Measurements from ENCODE around the gene GLIS2. TPM values are rescaled to one million over a fixed set of nuclear protein-coding genes. Genes with fewer than 3 reads are reported as not detected.

The GLIS2 gene
- total and polyA plus RNA-seq, 10 of the 15 experiments (the other 5 are each of a cell fraction or from before 2014, with no cell fraction given), result 0.03 to 0.64 (median 0.18) TPM; not detected in 4

GRCh38 chr16:4303973-4304372 lies 11.9 kb upstream of the GLIS2 start:
- POLR2A ChIA-PET, result interaction anchor here (0.6 to 0.7 kb wide), 2 partner anchors 174 kb away, joined by 3 to 5 read pairs; no protein-coding TSS in a partner anchor
- no peak for DNase-seq (ENCODE audit: low read depth, low spot score)
- no peak for FAIRE-seq
- intact Hi-C loops (cut with micrococcal nuclease; ENCODE audit: unreplicated experiment), result no loop called here
- CTCF ChIA-PET, result interaction anchor here (0.7 to 1.3 kb wide), 4 partner anchors 22 to 90 kb away, joined by 3 to 6 read pairs (median 3); no protein-coding TSS in a partner anchor
- RAD21 ChIA-PET (ENCODE audit: unreplicated experiment), result no interaction called here
- Histone ChIP-seq H3K9me3 (replicated peaks; ENCODE audit: control insufficient read depth, insufficient read depth, low read length) (no peaks in the 10 kb centered on the region), H3K4me3 (no peak overlapping the region), H3K27me3 (replicated peaks in 1 of 2; ENCODE audit: control insufficient read depth in 2 of 2, insufficient read depth in 2 of 2, low read length in 1 of 2) (no peaks in the 10 kb centered on the region), H4K20me1 (ENCODE audit: control insufficient read depth, insufficient read depth) (no peaks in the 10 kb centered on the region), H3K4me1 (ENCODE audit: control insufficient read depth, insufficient read depth, low read length) (peaks cover 13% of the 10 kb centered on the region), H2AFZ (ENCODE audit: control insufficient read depth, low read depth, low read length) (no peak overlapping the region), H3K4me2 (ENCODE audit: control insufficient read depth, insufficient read depth) (0 out of 2 replicates have a peak overlapping the region, but pooled peaks have one; percentile 33), H3K36me3 (ENCODE audit: control insufficient read depth in 2 of 2, insufficient read depth in 2 of 2, low read length in 1 of 2) (peaks cover 2 to 14% of the 10 kb centered on the region in 2 experiments; a peak in 2 of 4 replicates), H3K79me2 (ENCODE audit: control insufficient read depth, insufficient read depth, low read length) (peaks cover 24% of the 10 kb centered on the region), H3K9ac (ENCODE audit: control insufficient read depth, insufficient read depth, low read length) (no peak overlapping the region), H3K27ac (ENCODE audit: control insufficient read depth, insufficient read depth) (no peak overlapping the region)
- no peak for TF ChIP-seq HDGF (IDR thresholded peaks at IDR 0.05)
- no peak for TF ChIP-seq PAX8 (IDR thresholded peaks at IDR 0.05)
- TF ChIP-seq BRCA1 (IDR thresholded peaks at IDR 0.05; ENCODE audit: low read depth, low read length), result no peak
- no peak for TF ChIP-seq ZNF384 (IDR thresholded peaks at IDR 0.05; ENCODE audit: borderline replicate concordance, low read depth, low read length)
- no peak for TF ChIP-seq HCFC1 (IDR thresholded peaks at IDR 0.05; ENCODE audit: low read length)
- TF ChIP-seq PML (IDR thresholded peaks at IDR 0.05; ENCODE audit: low read length), result no peak
- no peak for TF ChIP-seq CEBPZ (IDR thresholded peaks at IDR 0.05; ENCODE audit: low read depth, low read length)
- TF ChIP-seq NFYB (IDR thresholded peaks at IDR 0.05; ENCODE audit: insufficient read depth, low read depth, low read length), result no peak
- no peak for TF ChIP-seq MEF2A (IDR thresholded peaks at IDR 0.05; ENCODE audit: insufficient read depth, low read depth, low read length)
- TF ChIP-seq ATF3 (IDR thresholded peaks at IDR 0.05; ENCODE audit: borderline replicate concordance, extremely low read depth, low read depth, low read length), result no peak
- no peak for TF ChIP-seq FOS (IDR thresholded peaks at IDR 0.05; ENCODE audit: borderline replicate concordance, extremely low read depth, insufficient read length)
- TF ChIP-seq KDM1A (IDR thresholded peaks at IDR 0.05; ENCODE audit: borderline replicate concordance), result no peak
- no peak for TF ChIP-seq FOXK2 (IDR thresholded peaks at IDR 0.05)
- TF ChIP-seq CREB1 (IDR thresholded peaks at IDR 0.05; ENCODE audit: low read depth), result no peak
- no peak for TF ChIP-seq WRNIP1 (IDR thresholded peaks at IDR 0.05; ENCODE audit: borderline replicate concordance, low read depth, low read length)
- no peak for TF ChIP-seq CREM (IDR thresholded peaks at IDR 0.05; ENCODE audit: low read depth)
- TF ChIP-seq ZNF592 (IDR thresholded peaks at IDR 0.05), result no peak
- TF ChIP-seq POLR2AphosphoS2 (IDR thresholded peaks at IDR 0.05; ENCODE audit: low read depth, low read length), result no peak
- BruUV-seq (replicated peaks), result no TSS peak
- in situ Hi-C loops (cut with MboI), result no loop called here
- WGBS (ENCODE audit: insufficient coverage, insufficient replicate concordance, low lambda C conversion rate, missing lambda C conversion rate), result 95% methylated on average over 13 of the region's 13 CpGs
- SMC1A ChIA-PET (ENCODE audit: uncharacterized antibody, unreplicated experiment), result no interaction called here
- ATAC-seq, result no peak
